Suprapubic skin (tissue), 4 donors: ENCODE data around the gene CNOT9. TPM values are rescaled to one million over a fixed set of nuclear protein-coding genes. Genes with fewer than 3 reads are reported as not detected.
A peak's percentile ranks its signal among the peaks of the same experiment; 100 is the strongest.

ENCODE experiments used
- DNase-seq, 2 donors: peaks; one replicate each; pipeline ENCODE4 v3.0.0-alpha.2; 2019; ENCODE audit warnings: low spot score in 2 of 2
- H3K27ac ChIP-seq: fragments of 200-600 bp; sonication (generic); one replicate; pipeline ENCODE4 v1.5.1; 2019
- H3K27me3 ChIP-seq: fragments of 200-600 bp; sonication (generic); one replicate; pipeline ENCODE4 v1.5.1; 2019
- H3K36me3 ChIP-seq: fragments of 200-600 bp; sonication (generic); one replicate; pipeline ENCODE4 v1.5.1; 2019
- H3K4me1 ChIP-seq: fragments of 200-600 bp; sonication (generic); one replicate; pipeline ENCODE4 v1.5.1; 2019
- H3K4me3 ChIP-seq: fragments of 200-600 bp; sonication (generic); one replicate; pipeline ENCODE4 v1.5.1; 2019; ENCODE audit warnings: mild to moderate bottlenecking
- H3K9me3 ChIP-seq: fragments of 200-600 bp; sonication (generic); one replicate; pipeline ENCODE4 v1.5.1; 2019
- EP300 ChIP-seq: sonication (generic); formaldehyde crosslinking; IDR thresholded peaks from one replicate; pipeline ENCODE4 v1.6.1; 2017; ENCODE audit warnings: antibody characterized with exemption
- POLR2A ChIP-seq, 2 donors: fragments of 450-650 bp; IDR thresholded peaks; one replicate each; pipeline ENCODE4 v1.6.1; 2017; ENCODE audit warnings: antibody characterized with exemption in 2 of 2, mild to moderate bottlenecking in 2 of 2, moderate library complexity in 2 of 2
- POLR2AphosphoS5 ChIP-seq, 3 donors: sonication (generic); formaldehyde crosslinking; IDR thresholded peaks; one replicate each; pipeline ENCODE4 v1.6.1; 2017; ENCODE audit warnings: antibody characterized with exemption in 3 of 3
- WGBS: methylation state at CpG from one replicate; pipeline ENCODE4 v1.1.5; 2018; 5-methylcytosine and 5-hydroxymethylcytosine counted together
- total RNA-seq, 4 donors: library from RNA; depleted of rRNA; stranded (reverse); fragments of >200 nt; gene quantifications; one replicate each; pipeline ENCODE4 v1.1.0, GENCODE V29; 2016
- TF ChIP-seq, protein P1 (sequence below), 2 donors: fragments of 200-600 bp in 1 of 2; fragments of 450-650 bp in 1 of 2; sonication (generic) in 1 of 2; IDR thresholded peaks; one replicate each; pipeline ENCODE4 v1.5.1; 2016 to 2019; ENCODE audit warnings: antibody characterized with exemption in 2 of 2, mild to moderate bottlenecking in 1 of 2, moderate library complexity in 1 of 2

The CNOT9 gene
- total RNA-seq, 4 donors from 2014 or later: 41.9 to 77.6 (median 46.7) TPM

DNA sequence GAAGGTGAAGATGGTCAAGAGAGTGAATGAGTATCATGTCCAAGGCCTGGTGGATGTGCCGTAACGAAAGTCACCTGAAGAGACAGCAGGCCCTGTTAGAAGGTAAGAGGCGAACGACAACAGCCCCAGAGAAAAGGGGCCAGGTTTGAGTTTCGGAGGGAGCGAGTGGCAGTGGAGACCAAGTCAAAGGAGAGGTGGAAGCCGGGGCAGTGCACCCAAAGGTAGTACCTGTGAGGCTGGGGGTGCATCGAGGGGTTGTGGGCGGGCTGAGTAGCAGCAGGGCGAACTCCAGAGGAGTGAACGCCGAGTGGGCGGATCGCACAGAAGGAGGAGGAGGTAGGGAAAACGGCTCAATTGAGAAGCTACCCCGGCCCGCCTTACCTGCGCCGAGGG, 846 bp upstream of the CNOT9 start:
- 2% methylated on average over 19 of the region's 19 CpGs for WGBS
- Histone ChIP-seq H3K27me3 (no peaks in the 10 kb centered on the region), H3K9me3 (no peaks in the 10 kb centered on the region), H3K27ac (peak overlapping the region; percentile 87), H3K36me3 (no peaks in the 10 kb centered on the region), H3K4me1 (peaks cover 35% of the 10 kb centered on the region), H3K4me3 (peak overlapping the region; percentile 75)
- no peak for DNase-seq
- TF ChIP-seq EP300: no peak
- TF ChIP-seq POLR2AphosphoS5 (IDR thresholded peaks at IDR 0.05): no peak
- TF ChIP-seq, protein P1, sequence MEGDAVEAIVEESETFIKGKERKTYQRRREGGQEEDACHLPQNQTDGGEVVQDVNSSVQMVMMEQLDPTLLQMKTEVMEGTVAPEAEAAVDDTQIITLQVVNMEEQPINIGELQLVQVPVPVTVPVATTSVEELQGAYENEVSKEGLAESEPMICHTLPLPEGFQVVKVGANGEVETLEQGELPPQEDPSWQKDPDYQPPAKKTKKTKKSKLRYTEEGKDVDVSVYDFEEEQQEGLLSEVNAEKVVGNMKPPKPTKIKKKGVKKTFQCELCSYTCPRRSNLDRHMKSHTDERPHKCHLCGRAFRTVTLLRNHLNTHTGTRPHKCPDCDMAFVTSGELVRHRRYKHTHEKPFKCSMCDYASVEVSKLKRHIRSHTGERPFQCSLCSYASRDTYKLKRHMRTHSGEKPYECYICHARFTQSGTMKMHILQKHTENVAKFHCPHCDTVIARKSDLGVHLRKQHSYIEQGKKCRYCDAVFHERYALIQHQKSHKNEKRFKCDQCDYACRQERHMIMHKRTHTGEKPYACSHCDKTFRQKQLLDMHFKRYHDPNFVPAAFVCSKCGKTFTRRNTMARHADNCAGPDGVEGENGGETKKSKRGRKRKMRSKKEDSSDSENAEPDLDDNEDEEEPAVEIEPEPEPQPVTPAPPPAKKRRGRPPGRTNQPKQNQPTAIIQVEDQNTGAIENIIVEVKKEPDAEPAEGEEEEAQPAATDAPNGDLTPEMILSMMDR (IDR thresholded peaks at IDR 0.05): no peak
- TF ChIP-seq POLR2A (IDR thresholded peaks at IDR 0.05): no peak

DNA sequence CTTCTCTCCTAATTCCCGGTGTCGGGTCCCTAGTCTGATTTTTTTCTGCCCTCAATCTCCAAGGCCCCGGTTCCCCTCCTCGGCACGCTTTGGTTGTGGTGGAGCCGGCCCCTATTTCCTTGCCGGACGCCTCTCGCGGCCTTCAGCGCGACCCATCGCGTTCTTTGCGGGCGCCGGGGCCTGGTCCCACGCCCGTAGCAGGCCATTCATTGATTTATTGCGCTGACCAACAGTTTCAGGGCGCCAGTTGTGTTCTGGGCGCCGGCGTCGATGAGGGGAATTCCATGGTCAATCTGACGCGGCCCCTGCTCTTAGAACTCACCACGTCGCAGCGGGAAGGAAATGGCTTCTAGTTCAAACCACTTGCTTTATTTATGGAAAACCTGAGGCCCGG, 396 bp downstream of the CNOT9 start:
- 1% methylated on average over 29 of the region's 31 CpGs for WGBS
- DNase-seq: peak; percentile 80 to 81
- no peak for TF ChIP-seq POLR2A (IDR thresholded peaks at IDR 0.05)
- no peak for TF ChIP-seq POLR2AphosphoS5 (IDR thresholded peaks at IDR 0.05)
- TF ChIP-seq, protein P1 (IDR thresholded peaks at IDR 0.05): no peak
- no peak for TF ChIP-seq EP300

DNA sequence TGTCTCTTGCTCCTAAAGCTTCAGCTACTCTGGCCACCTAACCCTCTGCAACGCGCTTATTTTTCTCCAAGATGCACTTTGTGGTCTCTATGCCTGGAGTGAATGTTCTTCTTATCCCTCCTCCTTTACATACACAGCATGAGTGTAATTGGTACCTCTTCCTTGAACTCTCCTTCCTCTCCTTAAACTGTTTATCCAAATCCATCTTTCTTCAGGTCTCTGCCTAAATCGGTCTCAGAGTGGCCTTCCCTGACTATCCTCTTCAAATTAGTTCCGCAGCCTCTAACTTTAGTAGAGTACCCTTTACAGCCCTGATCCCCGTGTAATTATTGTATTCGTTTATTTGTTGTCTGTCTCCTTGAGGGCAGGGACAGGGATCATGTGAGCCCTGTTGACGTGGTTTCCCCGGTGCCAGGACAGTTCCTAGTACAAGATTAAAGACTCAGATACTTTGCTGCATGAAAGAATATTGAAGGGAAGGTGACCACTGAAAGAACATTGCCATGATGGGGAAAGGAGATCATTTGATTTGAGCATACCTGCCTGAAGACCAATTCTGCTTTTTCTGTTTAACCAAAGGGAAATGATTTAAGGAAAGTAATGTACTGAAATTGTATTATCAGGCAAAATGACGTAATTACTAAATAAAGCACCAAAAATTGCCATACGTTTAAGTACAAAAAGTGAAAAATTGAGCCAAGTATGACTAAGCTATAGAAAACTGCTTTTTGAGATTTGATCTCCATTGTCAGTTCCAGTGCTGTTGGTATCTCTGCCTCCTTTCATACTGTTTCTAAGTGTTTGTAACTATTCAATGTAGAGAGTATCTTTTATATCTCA, 1.2 kb downstream of the CNOT9 start:
- Histone ChIP-seq H3K4me1 (peaks cover 35% of the 10 kb centered on the region), H3K27me3 (no peaks in the 10 kb centered on the region), H3K4me3 (peak overlapping the region; percentile 75), H3K36me3 (peaks cover 9% of the 10 kb centered on the region), H3K9me3 (no peaks in the 10 kb centered on the region), H3K27ac (peak overlapping the region; percentile 93)
- WGBS: 5% methylated on average over 10 of the region's 10 CpGs
- no peak for DNase-seq
- no peak for TF ChIP-seq POLR2A (IDR thresholded peaks at IDR 0.05)
- no peak for TF ChIP-seq EP300
- TF ChIP-seq POLR2AphosphoS5 (IDR thresholded peaks at IDR 0.05): no peak
- TF ChIP-seq, protein P1 (IDR thresholded peaks at IDR 0.05): no peak

More for the DNA sequence above, 396 bp downstream of the CNOT9 start:
- Histone ChIP-seq H3K9me3 (no peaks in the 10 kb centered on the region), H3K27me3 (no peaks in the 10 kb centered on the region), H3K36me3 (peaks cover 2% of the 10 kb centered on the region), H3K4me1 (peaks cover 35% of the 10 kb centered on the region), H3K27ac (peak overlapping the region; percentile 93), H3K4me3 (peak overlapping the region; percentile 75)

DNA sequence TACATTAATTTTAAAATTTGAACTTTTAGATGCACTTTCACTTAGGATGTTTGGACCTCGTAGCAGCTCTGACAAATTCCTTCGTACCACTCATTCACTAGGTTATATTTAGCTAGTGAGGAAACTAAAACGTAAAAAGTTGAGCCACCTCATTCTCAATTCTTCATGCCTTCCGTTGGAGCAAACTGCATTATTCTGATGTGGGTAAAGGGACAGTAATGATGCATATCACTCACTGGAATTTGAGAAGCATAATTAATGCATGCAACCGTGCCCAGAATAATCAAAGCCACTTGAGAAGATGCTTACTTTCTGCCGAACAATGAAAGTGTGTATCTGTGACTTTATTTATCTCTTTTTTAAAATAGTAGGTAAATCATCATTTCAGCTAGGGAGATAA, 2.2 kb downstream of the CNOT9 start:
- no peak for DNase-seq
- TF ChIP-seq POLR2AphosphoS5 (IDR thresholded peaks at IDR 0.05) (no peak), POLR2A (IDR thresholded peaks at IDR 0.05) (no peak), EP300 (no peak)
- TF ChIP-seq, protein P1 (IDR thresholded peaks at IDR 0.05): no peak
- Histone ChIP-seq H3K36me3 (peaks cover 9% of the 10 kb centered on the region), H3K27ac (no peak overlapping the region), H3K4me3 (peak overlapping the region; percentile 75), H3K27me3 (no peaks in the 10 kb centered on the region), H3K9me3 (no peaks in the 10 kb centered on the region), H3K4me1 (peaks cover 35% of the 10 kb centered on the region)
- 10% methylated on average over 6 of the region's 6 CpGs for WGBS

DNA sequence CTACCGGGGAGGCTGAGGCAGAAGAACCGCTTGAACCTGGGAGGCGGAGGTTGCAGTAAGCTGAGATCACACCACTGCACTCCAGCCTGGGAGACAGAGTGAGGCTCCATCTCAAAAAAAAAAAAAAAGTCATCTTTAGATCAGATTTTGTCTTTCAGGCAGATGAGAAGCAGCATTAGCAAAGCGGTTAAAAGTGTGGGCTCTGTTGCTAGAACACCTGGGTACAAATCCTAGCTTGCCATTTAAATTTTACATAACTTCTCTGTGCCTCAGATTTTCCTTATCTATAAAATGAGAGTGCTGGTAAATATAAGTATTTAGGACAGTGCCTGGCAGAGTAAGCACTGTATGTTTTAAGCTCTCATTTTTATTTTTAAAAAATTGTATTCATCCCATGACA, 8.2 kb downstream of the CNOT9 start:
- H3K36me3 ChIP-seq: peaks cover 20% of the 10 kb centered on the region
- no peaks in the 10 kb centered on the region for H3K4me1 ChIP-seq
- H3K27ac ChIP-seq: no peak overlapping the region
- no peaks in the 10 kb centered on the region for H3K9me3 ChIP-seq
- TF ChIP-seq, protein P1 (IDR thresholded peaks at IDR 0.05): no peak
- TF ChIP-seq POLR2AphosphoS5 (IDR thresholded peaks at IDR 0.05) (no peak), POLR2A (IDR thresholded peaks at IDR 0.05) (no peak), EP300 (no peak)
- DNase-seq: no peak
- no peak overlapping the region for H3K4me3 ChIP-seq
- H3K27me3 ChIP-seq: no peaks in the 10 kb centered on the region
- 93% methylated on average over 4 of the region's 4 CpGs for WGBS
